NK-92 (cell line): ENCODE results near the gene TJP2.

ENCODE experiments used
- DNase-seq: peaks from one replicate; lab custom pipeline; 2025; ENCODE audit not compliant: unreplicated experiment; lab: John Stamatoyannopoulos, UW

The TJP2 gene

DNA sequence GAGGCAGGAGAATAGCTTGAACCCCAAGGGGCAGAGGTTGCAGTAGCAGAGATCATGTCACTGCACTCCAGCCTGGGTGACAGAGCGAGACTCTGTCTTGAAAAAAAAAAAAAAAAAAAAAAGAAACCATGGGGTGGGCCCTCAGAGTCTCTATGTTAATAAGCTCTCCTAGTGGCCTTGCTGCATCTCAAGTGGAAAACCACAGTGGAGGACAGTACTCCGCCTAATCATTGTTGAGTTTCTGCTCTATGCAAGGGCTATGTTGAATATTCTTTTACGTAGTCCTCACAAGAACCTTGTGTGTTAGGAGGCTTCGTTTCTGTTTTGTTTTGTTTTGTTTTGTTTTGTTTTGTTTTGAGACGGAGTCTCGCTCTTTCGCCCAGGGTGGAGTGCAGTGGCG lies 48.9 kb downstream of the TJP2 start:
- no peak for DNase-seq

- DNase-seq: no peak
These were observed 49.5 kb downstream of the TJP2 start for GRCh38 chr9:69223605-69224004.

DNA sequence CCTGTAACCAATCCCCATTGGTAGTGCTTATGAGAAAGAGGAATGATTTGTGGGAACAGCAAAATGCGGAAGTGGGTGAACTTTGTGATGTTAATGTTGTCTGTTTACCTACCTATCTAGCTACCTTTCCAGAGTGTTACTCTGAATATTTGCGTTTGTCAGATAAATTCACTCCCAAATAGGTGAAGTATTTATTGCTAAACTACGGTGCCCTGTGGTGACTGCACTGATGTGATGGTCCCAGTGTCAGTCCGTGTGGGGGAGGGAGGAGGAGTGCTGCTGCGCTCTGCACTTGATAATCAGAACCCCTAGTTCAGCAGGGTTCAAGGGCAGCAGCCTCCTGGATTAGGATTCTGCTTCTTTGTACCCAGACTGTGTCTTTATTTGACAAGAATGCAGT lies 55.3 kb downstream of the TJP2 start:
- DNase-seq: no peak

DNA sequence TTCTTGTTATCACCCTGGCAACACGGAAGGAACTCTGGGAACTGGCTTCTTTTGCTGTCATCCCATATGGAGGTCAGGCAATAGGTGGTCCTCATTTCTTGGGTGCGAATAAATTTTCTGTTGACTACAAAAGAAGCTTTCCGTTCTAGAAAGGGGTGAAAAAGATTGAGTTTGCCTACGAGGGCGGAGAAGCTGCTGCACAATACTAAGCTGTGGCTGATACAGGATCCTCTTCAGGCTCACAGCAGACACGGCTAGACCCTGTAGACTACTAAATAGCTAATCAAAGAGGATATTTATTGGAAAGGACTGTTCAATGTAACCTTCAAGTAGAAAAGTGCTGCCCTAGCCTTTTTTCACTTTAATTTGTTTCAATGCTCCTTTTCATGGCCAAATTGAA lies 58.1 kb downstream of the TJP2 start:
- DNase-seq: no peak

DNA sequence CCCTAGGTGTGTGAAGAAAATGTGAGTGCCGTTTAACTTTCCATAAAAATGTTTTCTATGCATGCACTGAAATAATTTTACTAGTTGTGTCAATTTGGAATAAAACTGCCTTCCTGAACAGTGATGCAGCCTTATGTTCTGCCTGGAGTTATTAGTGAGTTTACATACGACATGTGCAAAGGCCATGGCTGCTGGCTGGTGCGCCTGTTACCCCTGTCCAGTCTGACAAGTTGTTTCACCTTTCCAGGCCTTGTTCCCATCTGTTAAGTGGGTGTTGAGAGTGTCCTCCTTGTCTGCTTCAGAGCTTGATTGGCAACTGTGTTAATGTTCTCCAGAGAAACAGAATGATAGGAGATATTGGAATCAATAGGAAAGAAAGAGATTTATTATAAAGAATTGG lies 60.6 kb downstream of the TJP2 start:
- DNase-seq: no peak

DNA sequence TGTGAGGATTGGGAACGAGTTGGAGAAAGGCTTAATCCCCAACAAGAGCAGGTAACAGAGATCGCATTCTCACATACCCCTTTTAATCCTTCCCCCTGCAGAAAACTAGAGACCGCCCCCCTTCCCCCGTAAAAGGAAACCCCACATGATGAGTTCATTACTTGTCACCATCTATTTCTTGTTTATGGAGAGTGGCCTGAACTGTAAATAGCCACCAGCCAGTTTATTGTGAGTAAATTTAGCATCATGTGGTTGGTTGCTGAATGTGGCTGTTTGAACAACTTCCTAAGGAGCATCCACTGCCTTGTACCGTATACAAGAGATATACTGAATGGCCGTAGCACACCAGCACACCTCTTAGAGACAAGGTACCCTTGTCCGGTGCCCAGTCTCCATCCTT lies 62.1 kb downstream of the TJP2 start:
- DNase-seq: no peak

- no peak for DNase-seq
These were observed 63.7 kb downstream of the TJP2 start for GRCh38 chr9:69237702-69238295.

GRCh38 chr9:69243116-69243515 lies 69.0 kb downstream of the TJP2 start:
- DNase-seq: no peak

GRCh38 chr9:69246629-69247028 lies 72.6 kb downstream of the TJP2 start:
- DNase-seq: no peak

GRCh38 chr9:69248005-69248404 lies 73.9 kb downstream of the TJP2 start:
- no peak for DNase-seq

GRCh38 chr9:69249337-69249736 lies 75.3 kb downstream of the TJP2 start:
- DNase-seq: no peak

- no peak for DNase-seq
These were observed 76.6 kb downstream of the TJP2 start for GRCh38 chr9:69250681-69251080.

- DNase-seq: no peak
These were observed 78.4 kb downstream of the TJP2 start for GRCh38 chr9:69252436-69252835.

GRCh38 chr9:69253057-69253456 lies 79.0 kb downstream of the TJP2 start:
- no peak for DNase-seq

DNA sequence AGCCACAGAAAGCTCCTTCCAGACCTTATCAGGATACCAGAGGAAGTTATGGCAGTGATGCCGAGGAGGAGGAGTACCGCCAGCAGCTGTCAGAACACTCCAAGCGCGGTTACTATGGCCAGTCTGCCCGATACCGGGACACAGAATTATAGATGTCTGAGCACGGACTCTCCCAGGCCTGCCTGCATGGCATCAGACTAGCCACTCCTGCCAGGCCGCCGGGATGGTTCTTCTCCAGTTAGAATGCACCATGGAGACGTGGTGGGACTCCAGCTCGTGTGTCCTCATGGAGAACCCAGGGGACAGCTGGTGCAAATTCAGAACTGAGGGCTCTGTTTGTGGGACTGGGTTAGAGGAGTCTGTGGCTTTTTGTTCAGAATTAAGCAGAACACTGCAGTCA lies 80.1 kb downstream of the TJP2 start:
- no peak for DNase-seq

DNA sequence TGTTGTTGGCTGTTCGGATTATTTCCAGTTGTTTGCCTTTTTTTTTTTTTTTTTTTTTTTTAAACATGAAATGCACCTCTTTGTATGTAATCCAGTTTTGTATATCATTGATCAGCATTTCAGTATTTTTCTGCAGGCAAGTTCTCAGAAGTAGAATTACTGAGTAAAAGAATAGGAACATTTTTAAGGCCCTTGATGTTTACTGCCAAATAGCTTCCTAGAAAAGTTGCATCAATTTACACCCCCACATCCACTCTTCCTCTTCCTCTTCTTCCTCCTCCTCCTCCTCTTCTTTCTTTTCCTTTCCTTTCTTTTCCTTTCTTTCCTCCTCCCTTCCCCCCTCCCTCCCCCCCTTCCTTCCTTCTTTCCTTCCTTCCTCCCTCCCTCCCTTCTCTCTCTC lies 81.5 kb downstream of the TJP2 start:
- DNase-seq: no peak

DNA sequence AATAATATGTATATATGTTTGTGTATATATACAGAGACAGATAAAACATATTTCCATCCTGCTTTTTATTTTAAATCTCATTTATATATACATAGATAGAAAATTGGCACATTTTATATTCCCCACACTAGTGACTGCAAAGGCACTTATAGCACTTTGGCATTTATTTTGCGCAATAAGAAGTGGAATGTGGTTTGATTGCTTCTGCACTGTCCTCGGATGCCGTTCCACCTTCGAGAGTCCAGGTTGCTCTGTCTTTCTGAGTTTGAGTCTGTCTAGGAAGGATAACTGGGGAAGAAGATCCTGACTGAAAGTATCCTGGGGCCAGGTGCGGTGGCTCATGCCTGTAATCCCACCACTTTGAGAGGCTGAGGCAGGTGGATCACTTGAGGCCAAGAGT lies 84.5 kb downstream of the TJP2 start:
- no peak for DNase-seq

DNA sequence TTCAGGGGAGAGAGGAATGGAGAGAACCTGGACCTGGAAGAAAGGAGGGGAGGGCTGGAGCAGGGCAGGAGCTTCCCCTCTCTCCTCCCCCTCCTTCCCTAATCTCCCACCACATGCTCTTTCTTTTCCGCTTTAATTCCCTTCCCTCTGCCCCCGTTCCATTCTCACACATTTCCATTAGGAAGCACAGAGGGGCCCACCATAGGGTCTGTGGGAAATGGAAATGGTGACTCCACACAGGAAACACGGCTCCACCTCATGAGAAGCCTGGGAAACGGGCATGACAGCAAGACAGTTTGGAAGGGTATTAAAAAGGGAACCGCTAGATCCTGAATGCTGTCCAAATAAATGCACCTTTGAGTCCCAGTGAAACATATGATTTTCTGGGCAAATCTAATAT lies 86.1 kb downstream of the TJP2 start:
- DNase-seq: no peak

GRCh38 chr9:69261636-69262035 lies 87.6 kb downstream of the TJP2 start:
- no peak for DNase-seq

DNA sequence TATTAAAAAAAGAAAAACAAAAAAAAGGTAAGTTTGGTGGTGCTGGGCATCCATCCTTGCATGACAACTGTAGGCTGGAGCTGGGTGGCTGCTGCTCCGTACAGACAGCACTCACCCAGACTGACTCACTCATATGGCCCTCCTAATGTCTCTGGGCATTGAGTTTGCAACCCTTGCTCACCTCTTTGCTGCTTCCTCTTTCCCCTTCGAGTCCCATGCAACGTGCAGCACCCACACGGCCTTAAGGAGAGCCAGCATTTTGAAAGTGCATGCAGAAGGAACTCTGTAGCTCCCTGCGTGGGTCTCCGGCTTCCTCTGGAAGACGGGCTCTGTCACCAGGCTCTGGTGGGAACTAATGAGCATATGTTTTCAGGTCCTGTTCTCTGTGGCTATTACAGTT lies 90.4 kb downstream of the TJP2 start:
- DNase-seq: no peak

- no peak for DNase-seq
These were observed 91.8 kb downstream of the TJP2 start for GRCh38 chr9:69265891-69266290.

GRCh38 chr9:69272212-69272611 lies 98.1 kb downstream of the TJP2 start:
- no peak for DNase-seq

GRCh38 chr9:69273161-69273560 lies 99.1 kb downstream of the TJP2 start:
- DNase-seq: no peak

DNA sequence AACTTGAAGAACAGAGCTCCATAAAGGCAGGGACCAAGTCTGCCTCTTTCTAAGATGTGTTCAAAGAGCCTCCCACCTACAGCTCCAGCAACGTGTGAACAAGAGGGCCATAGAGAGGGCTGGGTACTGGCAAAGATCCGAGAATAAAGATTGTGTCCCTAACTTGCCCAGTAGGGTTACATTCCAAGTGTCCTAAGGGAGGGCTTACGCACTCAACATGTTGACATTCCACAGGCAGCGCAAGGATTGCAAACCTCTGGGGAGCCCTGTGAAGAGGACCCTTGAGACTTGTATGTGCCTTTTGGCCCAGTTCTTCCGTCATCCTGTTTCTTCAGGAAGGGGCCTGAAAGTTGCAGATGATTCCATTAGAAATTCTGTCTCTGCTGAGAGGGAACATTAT lies 102.7 kb downstream of the TJP2 start:
- DNase-seq: no peak
